HCT116 (cell line): ENCODE results near the gene BPIFB3. TPM values are rescaled to one million over a fixed set of nuclear protein-coding genes. Genes with fewer than 3 reads are reported as not detected.

Source experiments
- ATAC-seq: fragments of 200-7000 bp; cut with Tn5 transposase; 2 replicates; pipeline ENCODE4 v1.9.1; 2020; ENCODE audit warnings: mild to moderate bottlenecking, moderate library complexity
- BruUV-seq: library from RNA; stranded (reverse); fragments of 400-500 nt; replicated peaks from 2 replicates; lab custom pipeline; 2021; lab: Mats Ljungman, UMichigan
- CTCF ChIA-PET: fragments of 300-600 bp; sonication (Branson Sonifier 250); formaldehyde crosslinking; loops from one replicate; lab custom pipeline; 2021; ENCODE audit warnings: antibody characterized with exemption; lab: Charles Lee
- POLR2A ChIA-PET: fragments of 300-600, 350-600 bp; sonication (Branson Sonifier 250); formaldehyde crosslinking; loops from one replicate; lab custom pipeline; 2021; ENCODE audit warnings: antibody characterized with exemption; lab: Charles Lee
- RAD21 ChIA-PET, 2 experiments: fragments of 300-600 bp; sonication (Branson Sonifier 250); formaldehyde crosslinking; loops; one replicate each; lab custom pipeline; 2023; ENCODE audit warnings: low total read pairs in 2 of 2; ENCODE audit not compliant: uncharacterized antibody in 2 of 2, unreplicated experiment in 2 of 2, low non-redundant PET in 1 of 2; lab: Charles Lee
- DNase-seq: peaks from one replicate; pipeline ENCODE4 v3.0.0-alpha.2; 2010; ENCODE audit warnings: low read depth, low spot score
- H2AFZ ChIP-seq: fragments of 200-600 bp; shearing (Covaris generic), sonication (generic); 2 replicates; pipeline ENCODE4 v1.6.1; 2017; ENCODE audit warnings: low read depth, mixed run types, mixed read lengths, antibody characterized with exemption, low read length; ENCODE audit not compliant: poor library complexity, severe bottlenecking
- H3K27ac ChIP-seq: 2 replicates; pipeline ENCODE4 v1.5.1; 2012; ENCODE audit warnings: low read depth, low read length
- H3K27me3 ChIP-seq: fragments of 200-600 bp; sonication (generic); 2 replicates; pipeline ENCODE4 v1.6.1; 2016; ENCODE audit warnings: mixed run types, low read length, mixed read lengths; ENCODE audit not compliant: insufficient read depth
- H3K36me3 ChIP-seq, 2 experiments: fragments of 200-500 bp in 1 of 2; fragments of 200-600 bp in 1 of 2; sonication (Bioruptor generic) in 1 of 2; sonication (generic) in 1 of 2; 2 replicates each; pipeline versions ENCODE4 v1.5.1 to v1.6.1; 2014 to 2016; ENCODE audit warnings: low read length in 2 of 2, inconsistent platforms in 1 of 2, mixed read lengths in 1 of 2, mixed run types in 1 of 2; ENCODE audit not compliant: insufficient read depth in 2 of 2, control insufficient read depth in 1 of 2
- H3K4me1 ChIP-seq, 2 experiments: fragments of 200-600 bp in 1 of 2; sonication (generic) in 1 of 2; 2 replicates each; pipeline versions ENCODE4 v1.5.1 to v1.6.1; 2012 to 2017; ENCODE audit warnings: low read length in 2 of 2, inconsistent platforms in 1 of 2, mild to moderate bottlenecking in 1 of 2, mixed read lengths in 1 of 2, mixed run types in 1 of 2, moderate library complexity in 1 of 2; ENCODE audit not compliant: insufficient read depth in 2 of 2, control insufficient read depth in 1 of 2
- H3K4me2 ChIP-seq: fragments of 200-600 bp; sonication (generic); 2 replicates; pipeline ENCODE4 v1.6.1; 2017; ENCODE audit warnings: mixed run types, low read length, mixed read lengths
- H3K4me3 ChIP-seq, 2 experiments: fragments of 200-600 bp in 1 of 2; sonication (generic) in 1 of 2; replicated peaks in 1 of 2; 2 replicates each; pipeline ENCODE4 v1.5.1; 2011 to 2016; ENCODE audit warnings: low read length in 2 of 2, control low read depth in 1 of 2, low read depth in 1 of 2, mild to moderate bottlenecking in 1 of 2, mixed read lengths in 1 of 2, mixed run types in 1 of 2
- H3K79me2 ChIP-seq: fragments of 200-600 bp; sonication (generic); 2 replicates; pipeline ENCODE4 v1.6.1; 2017; ENCODE audit warnings: mild to moderate bottlenecking, mixed run types, low read length, moderate library complexity, mixed read lengths; ENCODE audit not compliant: insufficient read depth
- H3K9ac ChIP-seq: fragments of 200-600 bp; sonication (generic); 2 replicates; pipeline ENCODE4 v1.6.1; 2016; ENCODE audit warnings: low read length, mixed read lengths
- H3K9me2 ChIP-seq: fragments of 200-600 bp; sonication (generic), shearing (Covaris generic); 2 replicates; pipeline ENCODE4 v1.6.1; 2017; ENCODE audit warnings: mixed run types, mild to moderate bottlenecking, moderate library complexity; ENCODE audit not compliant: insufficient read depth
- H3K9me3 ChIP-seq, 2 experiments: fragments of 200-500 bp in 1 of 2; fragments of 200-600 bp in 1 of 2; sonication (Bioruptor generic) in 1 of 2; sonication (generic) in 1 of 2; 2 replicates each; pipeline ENCODE4 v1.6.1; 2014 to 2017; ENCODE audit warnings: low read length in 2 of 2, mixed read lengths in 2 of 2, inconsistent platforms in 1 of 2, low read depth in 1 of 2, mild to moderate bottlenecking in 1 of 2, mixed run types in 1 of 2, moderate library complexity in 1 of 2; ENCODE audit not compliant: control insufficient read depth in 1 of 2, insufficient read depth in 1 of 2
- H4K20me1 ChIP-seq: fragments of 200-600 bp; sonication (generic), shearing (Covaris generic); 2 replicates; pipeline ENCODE4 v1.6.1; 2017; ENCODE audit warnings: mixed run types, mild to moderate bottlenecking, moderate library complexity; ENCODE audit not compliant: insufficient read depth
- CBX3 ChIP-seq: IDR thresholded peaks from 2 replicates; pipeline ENCODE4 v1.6.1; 2012; ENCODE audit warnings: low read depth
- CEBPB ChIP-seq: IDR thresholded peaks from 2 replicates; pipeline ENCODE4 v1.6.1; 2012; ENCODE audit warnings: low read depth
- EGR1 ChIP-seq: IDR thresholded peaks from 2 replicates; pipeline ENCODE4 v1.6.1; 2012; ENCODE audit warnings: low read depth
- ELF1 ChIP-seq: IDR thresholded peaks from 2 replicates; pipeline ENCODE4 v1.6.1; 2012; ENCODE audit warnings: low read depth, borderline replicate concordance
- EZH2 ChIP-seq: fragments of 200-600 bp; sonication (generic); IDR thresholded peaks from 2 replicates; pipeline ENCODE4 v1.6.1; 2017; ENCODE audit warnings: antibody characterized with exemption, mixed run types
- FOSL1 ChIP-seq: IDR thresholded peaks from 2 replicates; pipeline ENCODE4 v1.6.1; 2012; ENCODE audit warnings: low read depth
- JUND ChIP-seq: IDR thresholded peaks from 2 replicates; pipeline ENCODE4 v1.6.1; 2012
- MAX ChIP-seq: IDR thresholded peaks from 2 replicates; pipeline ENCODE4 v1.6.1; 2012
- POLR2AphosphoS5 ChIP-seq: IDR thresholded peaks from 2 replicates; pipeline ENCODE4 v1.6.1; 2011; ENCODE audit warnings: mild to moderate bottlenecking, low read depth, low read length, moderate library complexity
- RAD21 ChIP-seq: IDR thresholded peaks from 2 replicates; pipeline ENCODE4 v1.6.1; 2012; ENCODE audit warnings: low read depth, mild to moderate bottlenecking
- SIN3A ChIP-seq: IDR thresholded peaks from 2 replicates; pipeline ENCODE4 v1.6.1; 2012; ENCODE audit warnings: low read depth
- SP1 ChIP-seq: IDR thresholded peaks from 2 replicates; pipeline ENCODE4 v1.6.1; 2012; ENCODE audit warnings: low read depth
- SRF ChIP-seq: IDR thresholded peaks from 2 replicates; pipeline ENCODE4 v1.6.1; 2012; ENCODE audit warnings: low read depth
- TCF7L2 ChIP-seq: IDR thresholded peaks from 2 replicates; pipeline ENCODE4 v1.7.0; 2011; ENCODE audit warnings: borderline replicate concordance, inconsistent platforms; ENCODE audit not compliant: insufficient read depth, insufficient read length; ENCODE audit errors: extremely low read depth
- YY1 ChIP-seq: IDR thresholded peaks from 2 replicates; pipeline ENCODE4 v1.6.1; 2011; ENCODE audit warnings: low read length, low read depth, moderate library complexity, mild to moderate bottlenecking; ENCODE audit not compliant: insufficient replicate concordance; ENCODE audit errors: extremely low read depth
- ZFX ChIP-seq: fragments of 450-650 bp; IDR thresholded peaks from 2 replicates; pipeline ENCODE4 v1.6.1; 2017
- ZNF274 ChIP-seq: fragments of 200-500 bp; sonication (Bioruptor generic); IDR thresholded peaks from 2 replicates; pipeline ENCODE4 v1.6.1; 2014; ENCODE audit warnings: mild to moderate bottlenecking, low read depth, low read length, inconsistent platforms
- intact Hi-C: fragments of 100-400 bp; cut with micrococcal nuclease; formaldehyde crosslinking; loops from 2 replicates; pipeline ENCODE4 v1.10.0; 2022
- total RNA-seq: library from RNA; stranded (reverse); gene quantifications from one replicate; pipeline ENCODE4 v1.2.1, GENCODE V29; 2021; ENCODE audit not compliant: unreplicated experiment
- TF ChIP-seq, protein P1 (sequence below): IDR thresholded peaks from 2 replicates; pipeline ENCODE4 v1.6.1; 2011; ENCODE audit warnings: mild to moderate bottlenecking, low read length, moderate library complexity; ENCODE audit not compliant: insufficient replicate concordance; ENCODE audit errors: extremely low read depth
- TF ChIP-seq, protein P2 (sequence below), 3 experiments: fragments of 200-600 bp in 1 of 3; sonication (generic) in 1 of 3; IDR thresholded peaks in 2 of 3; conservative IDR thresholded peaks in 1 of 3; 2 replicates each; pipeline ENCODE4 v1.5.1; 2012 to 2017; ENCODE audit warnings: low read depth in 2 of 3, low read length in 2 of 3, antibody characterized with exemption in 1 of 3, borderline replicate concordance in 1 of 3, control low read depth in 1 of 3, mild to moderate bottlenecking in 1 of 3, mixed read lengths in 1 of 3, mixed run types in 1 of 3, moderate library complexity in 1 of 3; ENCODE audit not compliant: insufficient read depth in 1 of 3
- TF ChIP-seq, protein P3 (sequence below): IDR thresholded peaks from 2 replicates; pipeline ENCODE4 v1.6.1; 2012

BPIFB3 gene
- total RNA-seq, 1 experiment from 2014 or later, result not detected

DNA sequence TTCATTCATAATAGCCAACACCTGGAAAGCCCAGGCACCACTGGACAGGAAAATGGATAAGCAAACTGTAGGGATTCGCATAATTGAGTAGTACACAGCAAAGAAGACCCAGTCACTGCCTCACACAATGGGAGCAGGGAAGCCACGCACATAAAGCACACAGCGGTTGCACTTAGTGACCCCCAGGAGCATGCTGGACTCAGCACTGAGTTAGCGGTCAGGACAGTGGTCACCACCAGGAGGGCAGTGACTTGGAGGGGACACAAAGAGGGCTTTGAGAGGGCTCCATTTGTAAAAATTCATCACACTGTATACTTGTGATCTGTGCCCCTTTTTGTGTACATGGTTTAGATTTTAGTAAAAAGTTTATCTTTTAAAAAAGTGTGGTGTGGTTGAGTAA, 2.4 kb upstream of the BPIFB3 start (continued):
- TF ChIP-seq ZNF274 (no peak), SRF (no peak), YY1 (no peak), CEBPB (no peak), JUND (no peak), EZH2 (no peak), ZFX (no peak), ELF1 (no peak)
- TF ChIP-seq, protein P1, sequence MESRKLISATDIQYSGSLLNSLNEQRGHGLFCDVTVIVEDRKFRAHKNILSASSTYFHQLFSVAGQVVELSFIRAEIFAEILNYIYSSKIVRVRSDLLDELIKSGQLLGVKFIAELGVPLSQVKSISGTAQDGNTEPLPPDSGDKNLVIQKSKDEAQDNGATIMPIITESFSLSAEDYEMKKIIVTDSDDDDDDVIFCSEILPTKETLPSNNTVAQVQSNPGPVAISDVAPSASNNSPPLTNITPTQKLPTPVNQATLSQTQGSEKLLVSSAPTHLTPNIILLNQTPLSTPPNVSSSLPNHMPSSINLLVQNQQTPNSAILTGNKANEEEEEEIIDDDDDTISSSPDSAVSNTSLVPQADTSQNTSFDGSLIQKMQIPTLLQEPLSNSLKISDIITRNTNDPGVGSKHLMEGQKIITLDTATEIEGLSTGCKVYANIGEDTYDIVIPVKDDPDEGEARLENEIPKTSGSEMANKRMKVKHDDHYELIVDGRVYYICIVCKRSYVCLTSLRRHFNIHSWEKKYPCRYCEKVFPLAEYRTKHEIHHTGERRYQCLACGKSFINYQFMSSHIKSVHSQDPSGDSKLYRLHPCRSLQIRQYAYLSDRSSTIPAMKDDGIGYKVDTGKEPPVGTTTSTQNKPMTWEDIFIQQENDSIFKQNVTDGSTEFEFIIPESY, result no peak
- TF ChIP-seq, protein P2, sequence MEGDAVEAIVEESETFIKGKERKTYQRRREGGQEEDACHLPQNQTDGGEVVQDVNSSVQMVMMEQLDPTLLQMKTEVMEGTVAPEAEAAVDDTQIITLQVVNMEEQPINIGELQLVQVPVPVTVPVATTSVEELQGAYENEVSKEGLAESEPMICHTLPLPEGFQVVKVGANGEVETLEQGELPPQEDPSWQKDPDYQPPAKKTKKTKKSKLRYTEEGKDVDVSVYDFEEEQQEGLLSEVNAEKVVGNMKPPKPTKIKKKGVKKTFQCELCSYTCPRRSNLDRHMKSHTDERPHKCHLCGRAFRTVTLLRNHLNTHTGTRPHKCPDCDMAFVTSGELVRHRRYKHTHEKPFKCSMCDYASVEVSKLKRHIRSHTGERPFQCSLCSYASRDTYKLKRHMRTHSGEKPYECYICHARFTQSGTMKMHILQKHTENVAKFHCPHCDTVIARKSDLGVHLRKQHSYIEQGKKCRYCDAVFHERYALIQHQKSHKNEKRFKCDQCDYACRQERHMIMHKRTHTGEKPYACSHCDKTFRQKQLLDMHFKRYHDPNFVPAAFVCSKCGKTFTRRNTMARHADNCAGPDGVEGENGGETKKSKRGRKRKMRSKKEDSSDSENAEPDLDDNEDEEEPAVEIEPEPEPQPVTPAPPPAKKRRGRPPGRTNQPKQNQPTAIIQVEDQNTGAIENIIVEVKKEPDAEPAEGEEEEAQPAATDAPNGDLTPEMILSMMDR (IDR thresholded peaks at IDR 0.05 in 2 of 3, conservative IDR thresholded peaks at IDR 0.05 in 1 of 3; ENCODE audit: borderline replicate concordance in 1 of 3, insufficient read depth in 1 of 3, low read depth in 2 of 3, low read length in 2 of 3), result no peak
- TF ChIP-seq, all 23 proteins: peak for 0

DNA sequence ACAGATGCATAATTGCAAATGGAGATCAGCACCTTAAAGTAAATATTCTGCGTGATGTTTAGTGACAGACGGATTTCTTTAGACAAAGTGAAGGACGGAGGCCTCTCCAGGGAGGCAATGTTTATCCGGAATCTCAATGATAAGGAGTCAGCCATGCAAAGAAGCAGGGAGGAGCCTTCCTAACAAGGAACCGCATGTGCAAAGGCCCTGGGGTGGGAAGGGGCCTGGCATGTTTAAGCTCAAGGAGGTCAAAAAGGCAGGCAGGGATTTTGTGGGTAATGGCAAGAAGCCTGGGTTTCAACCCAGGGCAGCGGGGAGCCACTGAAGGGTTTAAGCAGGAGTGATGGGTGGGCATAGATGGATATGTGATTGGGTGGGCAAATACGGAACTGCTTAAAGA, 678 bp downstream of the BPIFB3 start:
- Histone ChIP-seq H3K9me3 (no peaks in the 10 kb centered on the region), H3K27ac (no peak overlapping the region), H3K36me3 (no peaks in the 10 kb centered on the region), H4K20me1 (no peaks in the 10 kb centered on the region), H3K4me1 (no peaks in the 10 kb centered on the region), H3K4me3 (no peak overlapping the region), H3K9ac (no peak overlapping the region), H3K79me2 (no peaks in the 10 kb centered on the region), H3K27me3 (no peaks in the 10 kb centered on the region), H2AFZ (no peak overlapping the region), H3K4me2 (no peak overlapping the region), H3K9me2 (no peaks in the 10 kb centered on the region)
- ChIA-PET POLR2A (no interaction called here), CTCF (no interaction called here), RAD21 (no interaction called here)
- no peak for DNase-seq
- no TSS peak for BruUV-seq
- intact Hi-C loops, result no loop called here
- ATAC-seq, result no peak
- no peak for TF ChIP-seq SIN3A
- no peak for TF ChIP-seq ELF1
- no peak for TF ChIP-seq FOSL1
- no peak for TF ChIP-seq EZH2
- no peak for TF ChIP-seq CEBPB
- no peak for TF ChIP-seq RAD21
- no peak for TF ChIP-seq CBX3
- TF ChIP-seq, protein P2 (IDR thresholded peaks at IDR 0.05 in 2 of 3, conservative IDR thresholded peaks at IDR 0.05 in 1 of 3; ENCODE audit: borderline replicate concordance in 1 of 3, insufficient read depth in 1 of 3, low read depth in 2 of 3, low read length in 2 of 3), result no peak
- no peak for TF ChIP-seq ZNF274
- TF ChIP-seq, protein P3, sequence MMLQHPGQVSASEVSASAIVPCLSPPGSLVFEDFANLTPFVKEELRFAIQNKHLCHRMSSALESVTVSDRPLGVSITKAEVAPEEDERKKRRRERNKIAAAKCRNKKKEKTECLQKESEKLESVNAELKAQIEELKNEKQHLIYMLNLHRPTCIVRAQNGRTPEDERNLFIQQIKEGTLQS, result no peak
- TF ChIP-seq TCF7L2, result no peak
- TF ChIP-seq YY1, result no peak
- TF ChIP-seq EGR1, result no peak
- TF ChIP-seq POLR2AphosphoS5, result no peak
- no peak for TF ChIP-seq ZFX
- no peak for TF ChIP-seq MAX
- TF ChIP-seq SP1, result no peak
